Calu3 (cell line): Measurements from ENCODE around the gene HAND1. TPM values are rescaled to one million over a fixed set of nuclear protein-coding genes. Genes with fewer than 3 reads are reported as not detected.

Experiments
- BruUV-seq: library from RNA; stranded (reverse); fragments of 400-500 nt; replicated peaks from 2 replicates; lab custom pipeline; 2021; lab: Mats Ljungman, UMichigan
- CTCF ChIA-PET: fragments of 300-600 bp; sonication (Branson Sonifier 250); formaldehyde crosslinking; loops from one replicate; lab custom pipeline; 2022; ENCODE audit warnings: antibody characterized with exemption; lab: Charles Lee
- DNase-seq: peaks from one replicate; pipeline ENCODE4 v3.0.0; 2022
- H3K27ac Mint-ChIP-seq: one replicate; pipeline ENCODE4 v1.8.0; 2022; ENCODE audit warnings: mixed read lengths; ENCODE audit not compliant: unreplicated experiment
- H3K27me3 Mint-ChIP-seq: one replicate; pipeline ENCODE4 v1.8.0; 2022; ENCODE audit warnings: mixed read lengths; ENCODE audit not compliant: unreplicated experiment
- H3K36me3 Mint-ChIP-seq: one replicate; pipeline ENCODE4 v1.8.0; 2022; ENCODE audit warnings: mild to moderate bottlenecking, moderate library complexity, mixed read lengths; ENCODE audit not compliant: insufficient read depth, unreplicated experiment
- H3K4me1 Mint-ChIP-seq: one replicate; pipeline ENCODE4 v1.8.0; 2022; ENCODE audit warnings: mild to moderate bottlenecking, low read depth, mixed read lengths; ENCODE audit not compliant: unreplicated experiment
- H3K4me3 Mint-ChIP-seq: one replicate; pipeline ENCODE4 v1.8.0; 2022; ENCODE audit warnings: mild to moderate bottlenecking, low read depth, moderate library complexity, mixed read lengths; ENCODE audit not compliant: unreplicated experiment
- H3K9me3 Mint-ChIP-seq: one replicate; pipeline ENCODE4 v1.8.0; 2022; ENCODE audit warnings: low read depth, mixed read lengths; ENCODE audit not compliant: unreplicated experiment
- intact Hi-C: fragments of 100-400 bp; cut with micrococcal nuclease; formaldehyde crosslinking; loops from one replicate; pipeline ENCODE4 v1.10.0; 2022; ENCODE audit not compliant: unreplicated experiment
- total RNA-seq: library from RNA; stranded (reverse); gene quantifications from 2 replicates; pipeline ENCODE4 v1.2.3, GENCODE V29; 2022
- TF ChIP-seq, protein P1 (sequence below): fragments of 200-600 bp; IDR thresholded peaks from one replicate; pipeline ENCODE4 v1.8.0; 2022; ENCODE audit warnings: antibody characterized with exemption; ENCODE audit not compliant: unreplicated experiment

The HAND1 gene
- total RNA-seq, 1 experiment from 2014 or later: not detected

DNA sequence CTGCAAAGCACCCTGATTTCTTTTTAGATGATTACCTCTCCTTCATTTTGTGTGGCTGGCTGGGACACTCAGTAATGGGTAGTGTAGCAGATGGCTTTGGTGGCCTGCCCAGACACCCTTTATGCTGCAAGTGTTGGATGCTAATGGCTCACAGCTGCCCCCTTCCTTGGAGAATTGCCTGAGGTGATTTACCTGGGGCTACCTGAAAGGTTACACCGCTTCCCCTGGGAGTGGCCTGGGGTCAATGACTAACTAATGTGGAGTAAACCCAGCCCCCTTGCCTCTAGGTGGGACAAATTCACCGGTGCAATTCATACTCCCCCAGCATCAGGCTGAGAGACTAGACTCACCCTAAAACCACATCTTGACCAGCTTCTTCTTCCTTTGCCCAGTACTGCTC is 23.5 kb upstream of the HAND1 start:
- H3K36me3 Mint-ChIP-seq: no peaks in the 10 kb centered on the region
- DNase-seq: no peak
- no TSS peak for BruUV-seq
- H3K27ac Mint-ChIP-seq: no peak overlapping the region
- H3K9me3 Mint-ChIP-seq: no peaks in the 10 kb centered on the region
- CTCF ChIA-PET: interaction anchor here (1.1 kb wide), 1 partner anchor 19 kb away, joined by 3 read pairs; no protein-coding TSS in a partner anchor
- H3K4me3 Mint-ChIP-seq: no peak overlapping the region
- H3K4me1 Mint-ChIP-seq: no peaks in the 10 kb centered on the region
- intact Hi-C loops: no loop called here
- H3K27me3 Mint-ChIP-seq: peaks cover 77% of the 10 kb centered on the region
- TF ChIP-seq, protein P1, sequence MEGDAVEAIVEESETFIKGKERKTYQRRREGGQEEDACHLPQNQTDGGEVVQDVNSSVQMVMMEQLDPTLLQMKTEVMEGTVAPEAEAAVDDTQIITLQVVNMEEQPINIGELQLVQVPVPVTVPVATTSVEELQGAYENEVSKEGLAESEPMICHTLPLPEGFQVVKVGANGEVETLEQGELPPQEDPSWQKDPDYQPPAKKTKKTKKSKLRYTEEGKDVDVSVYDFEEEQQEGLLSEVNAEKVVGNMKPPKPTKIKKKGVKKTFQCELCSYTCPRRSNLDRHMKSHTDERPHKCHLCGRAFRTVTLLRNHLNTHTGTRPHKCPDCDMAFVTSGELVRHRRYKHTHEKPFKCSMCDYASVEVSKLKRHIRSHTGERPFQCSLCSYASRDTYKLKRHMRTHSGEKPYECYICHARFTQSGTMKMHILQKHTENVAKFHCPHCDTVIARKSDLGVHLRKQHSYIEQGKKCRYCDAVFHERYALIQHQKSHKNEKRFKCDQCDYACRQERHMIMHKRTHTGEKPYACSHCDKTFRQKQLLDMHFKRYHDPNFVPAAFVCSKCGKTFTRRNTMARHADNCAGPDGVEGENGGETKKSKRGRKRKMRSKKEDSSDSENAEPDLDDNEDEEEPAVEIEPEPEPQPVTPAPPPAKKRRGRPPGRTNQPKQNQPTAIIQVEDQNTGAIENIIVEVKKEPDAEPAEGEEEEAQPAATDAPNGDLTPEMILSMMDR: no peak

DNA sequence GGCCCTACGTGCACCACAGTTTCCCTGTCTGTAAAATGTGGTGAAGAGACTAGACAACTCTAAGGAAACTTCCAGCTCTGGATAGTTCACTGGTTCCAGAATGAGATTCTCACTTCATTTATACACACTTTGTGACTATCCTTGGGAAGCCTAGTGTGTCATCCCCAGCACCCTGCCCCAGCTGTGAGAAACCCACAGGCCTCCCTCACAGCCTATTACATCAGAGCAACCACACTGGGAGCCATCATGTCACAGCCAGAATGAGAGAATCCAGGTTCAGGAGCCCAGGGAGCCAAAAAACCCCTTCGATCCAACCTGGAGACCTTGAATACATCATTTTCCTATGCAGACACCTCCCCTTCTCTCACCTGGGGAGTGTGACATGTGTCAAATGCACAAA is 21.0 kb upstream of the HAND1 start:
- H3K4me1 Mint-ChIP-seq: no peaks in the 10 kb centered on the region
- intact Hi-C loops: no loop called here
- BruUV-seq: no TSS peak
- TF ChIP-seq, protein P1: no peak
- H3K9me3 Mint-ChIP-seq: no peaks in the 10 kb centered on the region
- DNase-seq: no peak
- CTCF ChIA-PET: no interaction called here
- H3K27ac Mint-ChIP-seq: no peak overlapping the region
- H3K27me3 Mint-ChIP-seq: peaks cover 86% of the 10 kb centered on the region
- H3K36me3 Mint-ChIP-seq: no peaks in the 10 kb centered on the region
- no peak overlapping the region for H3K4me3 Mint-ChIP-seq

DNA sequence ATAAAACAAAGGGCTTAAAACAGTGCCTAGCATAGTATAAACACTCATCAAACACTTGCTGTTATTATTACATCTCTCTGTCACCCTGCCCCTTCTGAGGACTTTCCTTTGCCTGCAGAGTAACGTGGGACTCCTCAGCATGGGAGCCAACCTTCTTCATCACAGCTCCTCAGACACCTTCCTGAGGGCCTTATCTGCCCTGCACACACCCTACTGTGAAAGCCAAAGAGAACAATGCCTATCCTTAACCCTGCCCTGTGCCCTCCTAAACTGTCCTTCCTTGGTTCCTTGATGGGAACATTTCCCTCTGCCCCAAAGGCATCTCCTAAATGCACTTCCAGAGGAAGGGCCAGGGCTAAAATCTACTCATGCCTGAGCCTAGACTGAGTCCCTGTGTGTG is 20.6 kb upstream of the HAND1 start:
- Mint-ChIP-seq H3K27me3 (peaks cover 86% of the 10 kb centered on the region), H3K9me3 (no peaks in the 10 kb centered on the region), H3K27ac (no peak overlapping the region), H3K36me3 (no peaks in the 10 kb centered on the region), H3K4me3 (no peak overlapping the region), H3K4me1 (no peaks in the 10 kb centered on the region)
- CTCF ChIA-PET: interaction anchor here (0.8 kb wide), 1 partner anchor 12 kb away, joined by 4 read pairs; no protein-coding TSS in a partner anchor
- intact Hi-C loops: no loop called here
- TF ChIP-seq, protein P1: no peak
- DNase-seq: no peak
- no TSS peak for BruUV-seq

DNA sequence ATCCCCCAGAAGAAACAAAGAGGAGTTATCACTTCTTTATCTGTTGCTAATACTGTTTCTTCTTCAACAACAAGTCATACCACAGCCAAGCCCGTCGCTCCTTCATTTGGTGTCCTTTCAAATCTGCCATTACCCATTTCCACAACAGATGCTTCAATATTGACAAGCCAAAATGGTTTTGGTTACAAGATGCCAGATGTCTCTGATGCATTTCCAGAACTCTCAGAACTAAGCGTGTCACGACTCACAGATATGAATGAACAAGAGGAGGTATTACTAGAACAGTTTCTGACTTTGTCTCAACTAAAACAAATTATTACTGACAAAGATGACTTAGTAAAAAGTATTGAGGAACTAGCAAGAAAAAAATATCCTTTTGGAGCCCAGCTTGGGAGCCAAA is 16.0 kb upstream of the HAND1 start:
- BruUV-seq: no TSS peak
- intact Hi-C loops: no loop called here
- TF ChIP-seq, protein P1: no peak
- no peak overlapping the region for H3K4me3 Mint-ChIP-seq
- no peaks in the 10 kb centered on the region for H3K4me1 Mint-ChIP-seq
- CTCF ChIA-PET: interaction anchor here (1.3 kb wide), 1 partner anchor 27 kb away, joined by 5 read pairs; no protein-coding TSS in a partner anchor
- H3K36me3 Mint-ChIP-seq: no peaks in the 10 kb centered on the region
- H3K27me3 Mint-ChIP-seq: peaks cover 77% of the 10 kb centered on the region
- H3K27ac Mint-ChIP-seq: no peak overlapping the region
- DNase-seq: no peak
- H3K9me3 Mint-ChIP-seq: no peaks in the 10 kb centered on the region
